HAP-1 (cell line): ENCODE results near the gene SOX18.

Experiments
- DNase-seq, 2 experiments: peaks; one replicate each; pipeline ENCODE4 v3.0.0-alpha.2; 2016 to 2020; ENCODE audit warnings: low spot score in 2 of 2
- H3K27me3 ChIP-seq: fragments of 250-450 bp; sonication (Bioruptor Pico); 2 replicates; pipeline ENCODE4 v1.5.1; 2020; ENCODE audit warnings: low read depth, mild to moderate bottlenecking, moderate library complexity
- H3K36me3 ChIP-seq: fragments of 250-450 bp; sonication (Bioruptor Pico); replicated peaks from 2 replicates; pipeline ENCODE4 v1.5.1; 2020; ENCODE audit warnings: mild to moderate bottlenecking
- H3K4me1 ChIP-seq: fragments of 250-450 bp; sonication (Bioruptor Pico); 2 replicates; pipeline ENCODE4 v1.5.1; 2020; ENCODE audit warnings: mild to moderate bottlenecking
- H3K4me3 ChIP-seq: fragments of 250-450 bp; sonication (Bioruptor Pico); 2 replicates; pipeline ENCODE4 v1.5.1; 2020; ENCODE audit warnings: mild to moderate bottlenecking, moderate library complexity
- H3K9me3 ChIP-seq: fragments of 250-450 bp; sonication (Bioruptor Pico); 2 replicates; pipeline ENCODE4 v1.5.1; 2020; ENCODE audit warnings: mild to moderate bottlenecking, moderate library complexity
- in situ Hi-C: fragments of 300-500 bp; cut with MboI; formaldehyde crosslinking; loops from 3 replicates; pipeline ENCODE4 v1.14.3; 2020; ENCODE audit warnings: low sequenced_read_pairs, inconsistent platforms, mixed read lengths

Gene SOX18

GRCh38 chr20:64068386-64069208, 19.2 kb upstream of the SOX18 start:
- Histone ChIP-seq H3K4me3 (no peak overlapping the region), H3K9me3 (no peaks in the 10 kb centered on the region), H3K36me3 (peaks cover 1% of the 10 kb centered on the region; the same call in 1 of the 2 replicates), H3K4me1 (peaks cover 4% of the 10 kb centered on the region; the same call in 1 of the 2 replicates), H3K27me3 (no peaks in the 10 kb centered on the region)
- DNase-seq = no peak
- in situ Hi-C loops = no loop called here

GRCh38 chr20:64067733-64068307, 18.4 kb upstream of the SOX18 start:
- DNase-seq = no peak
- no peaks in the 10 kb centered on the region for H3K9me3 ChIP-seq
- H3K36me3 ChIP-seq = no peaks in the 10 kb centered on the region
- H3K27me3 ChIP-seq = no peaks in the 10 kb centered on the region
- H3K4me3 ChIP-seq = no peak overlapping the region
- peaks cover 4% of the 10 kb centered on the region; the same call in 1 of the 2 replicates for H3K4me1 ChIP-seq
- in situ Hi-C loops = no loop called here

GRCh38 chr20:64067005-64067632, 17.7 kb upstream of the SOX18 start:
- in situ Hi-C loops = no loop called here

GRCh38 chr20:64065974-64066343, 16.5 kb upstream of the SOX18 start:
- H3K9me3 ChIP-seq = no peaks in the 10 kb centered on the region
- peaks cover 9% of the 10 kb centered on the region for H3K4me1 ChIP-seq
- H3K27me3 ChIP-seq = no peaks in the 10 kb centered on the region
- no peak overlapping the region for H3K4me3 ChIP-seq
- DNase-seq = no peak
- no peaks in the 10 kb centered on the region for H3K36me3 ChIP-seq
- in situ Hi-C loops = no loop called here

More at GRCh38 chr20:64067005-64067632, 17.7 kb upstream of the SOX18 start:
- DNase-seq = no peak
- Histone ChIP-seq H3K36me3 (no peaks in the 10 kb centered on the region), H3K9me3 (no peaks in the 10 kb centered on the region), H3K27me3 (no peaks in the 10 kb centered on the region), H3K4me1 (peaks cover 9% of the 10 kb centered on the region), H3K4me3 (no peak overlapping the region)

- DNase-seq = no peak
- H3K27me3 ChIP-seq = no peaks in the 10 kb centered on the region
- no peak overlapping the region for H3K4me3 ChIP-seq
- no peaks in the 10 kb centered on the region for H3K9me3 ChIP-seq
- in situ Hi-C loops = no loop called here
- peaks cover 9% of the 10 kb centered on the region for H3K4me1 ChIP-seq
- H3K36me3 ChIP-seq = no peaks in the 10 kb centered on the region
These were observed 15.9 kb upstream of the SOX18 start for GRCh38 chr20:64065062-64065973.

GRCh38 chr20:64064145-64064698, 14.8 kb upstream of the SOX18 start:
- Histone ChIP-seq H3K9me3 (no peaks in the 10 kb centered on the region), H3K27me3 (no peaks in the 10 kb centered on the region), H3K4me3 (peak overlapping the region; percentile 76), H3K36me3 (no peaks in the 10 kb centered on the region), H3K4me1 (peaks cover 9% of the 10 kb centered on the region)
- in situ Hi-C loops = no loop called here
- DNase-seq = no peak

- H3K36me3 ChIP-seq = no peaks in the 10 kb centered on the region
- in situ Hi-C loops = no loop called here
- peak in 1 of 2 experiments; percentile 67 for DNase-seq
These were observed 14.1 kb upstream of the SOX18 start for GRCh38 chr20:64063389-64064144.

GRCh38 chr20:64062596-64063388, 13.4 kb upstream of the SOX18 start, which contains the start of gene TCEA2:
TCEA2 (plus strand) TSS chr20:64063198; CDS start chr20:64063313, 115 bp downstream.
- Histone ChIP-seq H3K4me1 (peaks cover 9% of the 10 kb centered on the region), H3K36me3 (no peaks in the 10 kb centered on the region), H3K9me3 (no peaks in the 10 kb centered on the region), H3K4me3 (peak within 1 kb of the TSS; percentile 76), H3K27me3 (no peaks in the 10 kb centered on the region)
- DNase-seq = peak; percentile 95 to 98
- in situ Hi-C loops = no loop called here

More at GRCh38 chr20:64063389-64064144, 14.1 kb upstream of the SOX18 start:
- Histone ChIP-seq H3K9me3 (no peaks in the 10 kb centered on the region), H3K27me3 (no peaks in the 10 kb centered on the region), H3K4me3 (peak overlapping the region; percentile 76), H3K4me1 (peaks cover 9% of the 10 kb centered on the region)

GRCh38 chr20:64062276-64062595, 12.8 kb upstream of the SOX18 start:
- DNase-seq = no peak
- no peaks in the 10 kb centered on the region for H3K9me3 ChIP-seq
- peaks cover 9% of the 10 kb centered on the region for H3K4me1 ChIP-seq
- H3K4me3 ChIP-seq = peak overlapping the region; percentile 76
- no peaks in the 10 kb centered on the region for H3K36me3 ChIP-seq
- no peaks in the 10 kb centered on the region for H3K27me3 ChIP-seq
- in situ Hi-C loops = no loop called here

GRCh38 chr20:64058536-64058935, 9.1 kb upstream of the SOX18 start:
- no peaks in the 10 kb centered on the region for H3K9me3 ChIP-seq
- no peaks in the 10 kb centered on the region for H3K27me3 ChIP-seq
- peaks cover 5% of the 10 kb centered on the region for H3K4me1 ChIP-seq
- no peaks in the 10 kb centered on the region for H3K36me3 ChIP-seq
- H3K4me3 ChIP-seq = no peak overlapping the region
- in situ Hi-C loops = no loop called here
- DNase-seq = no peak

GRCh38 chr20:64057628-64058498, 8.4 kb upstream of the SOX18 start:
- peak; percentile 36 to 93 for DNase-seq
- peaks cover 5% of the 10 kb centered on the region for H3K4me1 ChIP-seq
- no peaks in the 10 kb centered on the region for H3K27me3 ChIP-seq
- no peaks in the 10 kb centered on the region for H3K9me3 ChIP-seq
- H3K4me3 ChIP-seq = no peak overlapping the region
- in situ Hi-C loops = no loop called here
- no peaks in the 10 kb centered on the region for H3K36me3 ChIP-seq
